SK-N-SH (cell line): Measurements from ENCODE around the gene KIF5C. TPM values are rescaled to one million over a fixed set of nuclear protein-coding genes. Genes with fewer than 3 reads are reported as not detected.

Source experiments
- CTCF ChIA-PET: fragments of 300-600, 350-600 bp; formaldehyde crosslinking; extraction: SDS; loops from one replicate; lab custom pipeline; 2021; lab: Yijun Ruan, JAX
- POLR2A ChIA-PET: fragments of 350-600 bp; sonication (Branson Sonifier 250); formaldehyde crosslinking; extraction: SDS; loops from one replicate; lab custom pipeline; 2020; ENCODE audit warnings: antibody characterized with exemption, inconsistent platforms; lab: Yijun Ruan, JAX
- DNase-seq: peaks from one replicate; pipeline ENCODE4 v3.0.0; 2012
- H2AFZ ChIP-seq: fragments of 200-600 bp; sonication (generic); 2 replicates; pipeline ENCODE4 v1.8.1; 2016; ENCODE audit warnings: antibody characterized with exemption, mild to moderate bottlenecking, low read depth
- H3F3A ChIP-seq: fragments of 200-600 bp; sonication (generic); replicated peaks from 2 replicates; pipeline ENCODE3; 2016; ENCODE audit warnings: antibody characterized with exemption, mild to moderate bottlenecking; ENCODE audit not compliant: insufficient read depth
- H3K27ac ChIP-seq, 2 experiments: fragments of 200-500 bp in 1 of 2; fragments of 200-600 bp in 1 of 2; sonication (Bioruptor generic) in 1 of 2; sonication (generic), shearing (Covaris generic) in 1 of 2; 2 replicates each; pipeline versions ENCODE4 v1.5.1 to v1.6.1; 2014 to 2016; ENCODE audit warnings: low read depth in 2 of 2, inconsistent platforms in 1 of 2, low read length in 1 of 2, mild to moderate bottlenecking in 1 of 2, mixed read lengths in 1 of 2
- H3K27me3 ChIP-seq: fragments of 200-600 bp; sonication (generic), shearing (Covaris generic); 2 replicates; pipeline ENCODE4 v1.6.1; 2016; ENCODE audit warnings: mixed run types; ENCODE audit not compliant: insufficient read depth
- H3K36me3 ChIP-seq, 2 experiments: fragments of 200-500 bp in 1 of 2; fragments of 200-600 bp in 1 of 2; sonication (Bioruptor generic) in 1 of 2; sonication (generic) in 1 of 2; replicated peaks in 1 of 2; 2 replicates each; pipeline versions ENCODE3 to v1.5.1; 2014 to 2016; ENCODE audit warnings: low read length in 1 of 2, mild to moderate bottlenecking in 1 of 2; ENCODE audit not compliant: insufficient read depth in 2 of 2, control insufficient read depth in 1 of 2
- H3K4me1 ChIP-seq, 2 experiments: fragments of 200-500 bp in 1 of 2; fragments of 200-600 bp in 1 of 2; sonication (Bioruptor generic) in 1 of 2; sonication (generic), shearing (Covaris generic) in 1 of 2; 2 replicates each; pipeline versions ENCODE4 v1.5.1 to v1.6.1; 2014 to 2016; ENCODE audit warnings: low read depth in 1 of 2, low read length in 1 of 2, mixed run types in 1 of 2; ENCODE audit not compliant: insufficient read depth in 2 of 2, control insufficient read depth in 1 of 2
- H3K4me2 ChIP-seq: fragments of 200-600 bp; sonication (generic), shearing (Covaris generic); 2 replicates; pipeline ENCODE4 v1.6.1; 2017; ENCODE audit warnings: mixed run types
- H3K4me3 ChIP-seq, 2 experiments: fragments of 200-500 bp in 1 of 2; fragments of 200-600 bp in 1 of 2; sonication (Bioruptor generic) in 1 of 2; sonication (generic), shearing (Covaris generic) in 1 of 2; 2 replicates each; pipeline versions ENCODE4 v1.5.1 to v1.8.1; 2014 to 2016; ENCODE audit warnings: low read depth in 2 of 2, inconsistent platforms in 1 of 2, low read length in 1 of 2, mild to moderate bottlenecking in 1 of 2, mixed read lengths in 1 of 2, moderate library complexity in 1 of 2
- H3K79me2 ChIP-seq: fragments of 200-600 bp; sonication (generic); 2 replicates; pipeline ENCODE4 v1.8.1; 2017; ENCODE audit warnings: mild to moderate bottlenecking; ENCODE audit not compliant: insufficient read depth
- H3K9ac ChIP-seq: fragments of 200-600 bp; sonication (generic); 2 replicates; pipeline ENCODE4 v1.6.1; 2017; ENCODE audit warnings: mixed run types
- H3K9me2 ChIP-seq: fragments of 200-600 bp; sonication (generic); 2 replicates; pipeline ENCODE4 v1.6.1; 2017; ENCODE audit warnings: mixed run types
- H3K9me3 ChIP-seq: fragments of 200-600 bp; sonication (generic); 2 replicates; pipeline ENCODE4 v1.6.1; 2017; ENCODE audit warnings: mixed run types, mild to moderate bottlenecking, moderate library complexity
- H4K20me1 ChIP-seq: fragments of 200-600 bp; sonication (generic); 2 replicates; pipeline ENCODE4 v1.6.1; 2017; ENCODE audit warnings: mild to moderate bottlenecking, mixed run types; ENCODE audit not compliant: insufficient read depth
- EP300 ChIP-seq, 2 experiments: IDR thresholded peaks; 2 replicates each; pipeline versions ENCODE4 v1.4.0 to v1.6.1; 2012; ENCODE audit warnings: borderline replicate concordance in 1 of 2, low read depth in 1 of 2, low read length in 1 of 2
- FOSL2 ChIP-seq: IDR thresholded peaks from 2 replicates; pipeline ENCODE4 v1.4.0; 2012; ENCODE audit warnings: low read depth, mild to moderate bottlenecking, moderate library complexity, borderline replicate concordance
- MEF2A ChIP-seq: IDR thresholded peaks from 2 replicates; pipeline ENCODE4 v1.4.0; 2012; ENCODE audit warnings: low read depth, borderline replicate concordance
- RAD21 ChIP-seq: IDR thresholded peaks from 2 replicates; pipeline ENCODE4 v1.6.1; 2012; ENCODE audit warnings: mild to moderate bottlenecking, low read length
- REST ChIP-seq: IDR thresholded peaks from 2 replicates; pipeline ENCODE4 v1.6.1; 2012; ENCODE audit warnings: mild to moderate bottlenecking, low read depth, low read length, moderate library complexity
- TEAD4 ChIP-seq: IDR thresholded peaks from 2 replicates; pipeline ENCODE4 v1.4.0; 2012; ENCODE audit warnings: mild to moderate bottlenecking, borderline replicate concordance; ENCODE audit not compliant: insufficient read depth
- USF1 ChIP-seq: IDR thresholded peaks from 2 replicates; pipeline ENCODE4 v1.4.0; 2012; ENCODE audit warnings: low read depth, borderline replicate concordance
- USF2 ChIP-seq: fragments of 150-350 bp; IDR thresholded peaks from 2 replicates; pipeline ENCODE4 v1.6.1; 2017; ENCODE audit warnings: antibody characterized with exemption, low read length, low read depth, borderline replicate concordance
- WGBS: methylation state at CpG from one replicate; pipeline ENCODE4 v1.1.6; 2017; ENCODE audit warnings: low lambda C conversion rate; 5-methylcytosine and 5-hydroxymethylcytosine counted together
- polyA plus RNA-seq, 3 experiments: library from polyadenylated mRNA; depleted of rRNA; stranded (reverse); fragments of >200 nt; gene quantifications; 2 replicates each; pipeline ENCODE4 v1.2.3, GENCODE V29; 2012
- TF ChIP-seq, protein P1 (sequence below): IDR thresholded peaks from 2 replicates; pipeline ENCODE4 v1.4.0; 2012; ENCODE audit warnings: low read depth, borderline replicate concordance

The KIF5C gene
- polyA plus RNA-seq, 1 of the 3 experiments (the other 2 are of a cell fraction): 3.9 TPM

- Histone ChIP-seq H2AFZ (no peak overlapping the region), H3K79me2 (no peaks in the 10 kb centered on the region), H3K27ac (no peak overlapping the region), H3K27me3 (no peaks in the 10 kb centered on the region), H3K9me3 (no peaks in the 10 kb centered on the region), H3F3A (no peaks in the 10 kb centered on the region), H4K20me1 (no peaks in the 10 kb centered on the region), H3K4me1 (peaks cover 0 to 10% of the 10 kb centered on the region in 2 experiments; a peak in 1 of 4 replicates), H3K9me2 (no peaks in the 10 kb centered on the region), H3K4me3 (no peak overlapping the region), H3K4me2 (no peak overlapping the region), H3K36me3 (no peaks in the 10 kb centered on the region), H3K9ac (no peak overlapping the region)
- no peak for TF ChIP-seq FOSL2
- TF ChIP-seq EP300 (IDR thresholded peaks at IDR 0.05; ENCODE audit: borderline replicate concordance in 1 of 2, low read depth in 1 of 2, low read length in 1 of 2): no peak
- TF ChIP-seq USF1: no peak
- no peak for TF ChIP-seq REST
- no peak for TF ChIP-seq TEAD4
- TF ChIP-seq, protein P1, sequence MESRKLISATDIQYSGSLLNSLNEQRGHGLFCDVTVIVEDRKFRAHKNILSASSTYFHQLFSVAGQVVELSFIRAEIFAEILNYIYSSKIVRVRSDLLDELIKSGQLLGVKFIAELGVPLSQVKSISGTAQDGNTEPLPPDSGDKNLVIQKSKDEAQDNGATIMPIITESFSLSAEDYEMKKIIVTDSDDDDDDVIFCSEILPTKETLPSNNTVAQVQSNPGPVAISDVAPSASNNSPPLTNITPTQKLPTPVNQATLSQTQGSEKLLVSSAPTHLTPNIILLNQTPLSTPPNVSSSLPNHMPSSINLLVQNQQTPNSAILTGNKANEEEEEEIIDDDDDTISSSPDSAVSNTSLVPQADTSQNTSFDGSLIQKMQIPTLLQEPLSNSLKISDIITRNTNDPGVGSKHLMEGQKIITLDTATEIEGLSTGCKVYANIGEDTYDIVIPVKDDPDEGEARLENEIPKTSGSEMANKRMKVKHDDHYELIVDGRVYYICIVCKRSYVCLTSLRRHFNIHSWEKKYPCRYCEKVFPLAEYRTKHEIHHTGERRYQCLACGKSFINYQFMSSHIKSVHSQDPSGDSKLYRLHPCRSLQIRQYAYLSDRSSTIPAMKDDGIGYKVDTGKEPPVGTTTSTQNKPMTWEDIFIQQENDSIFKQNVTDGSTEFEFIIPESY: no peak
- no peak for TF ChIP-seq RAD21
- DNase-seq: no peak
- CTCF ChIA-PET: interaction anchor here (0.7 kb wide), 1 partner anchor 27 kb away, joined by 3 read pairs; no protein-coding TSS in a partner anchor
- POLR2A ChIA-PET: no interaction called here
These were observed 38.0 kb downstream of the KIF5C start for GRCh38 chr2:148913061-148913460.

GRCh38 chr2:148913492-148913891 lies 38.5 kb downstream of the KIF5C start:
- WGBS: 86% methylated on average over 8 of the region's 8 CpGs
- H3K4me2 ChIP-seq: no peak overlapping the region
- no peak for TF ChIP-seq USF2
- no peak for TF ChIP-seq MEF2A

More at GRCh38 chr2:148913492-148913891, 38.5 kb downstream of the KIF5C start:
- no peak overlapping the region for H3K9ac ChIP-seq
- POLR2A ChIA-PET: interaction anchor here (0.7 kb wide), 1 partner anchor 10 kb away, joined by 3 read pairs; no protein-coding TSS in a partner anchor
- peaks cover 0 to 8% of the 10 kb centered on the region in 2 experiments; a peak in 1 of 4 replicates for H3K4me1 ChIP-seq
- H3K9me2 ChIP-seq: no peaks in the 10 kb centered on the region
- no peaks in the 10 kb centered on the region for H3K9me3 ChIP-seq
- no peak overlapping the region for H3K4me3 ChIP-seq
- H3K79me2 ChIP-seq: no peaks in the 10 kb centered on the region
- H3K27ac ChIP-seq: no peak overlapping the region
- H3K27me3 ChIP-seq: no peaks in the 10 kb centered on the region
- no peaks in the 10 kb centered on the region for H4K20me1 ChIP-seq
- no peaks in the 10 kb centered on the region for H3K36me3 ChIP-seq
- no peaks in the 10 kb centered on the region for H3F3A ChIP-seq
- CTCF ChIA-PET: interaction anchor here (0.7 kb wide), 1 partner anchor 27 kb away, joined by 3 read pairs; no protein-coding TSS in a partner anchor
- DNase-seq: no peak
- no peak overlapping the region for H2AFZ ChIP-seq
